ENCODE measurements around the gene ABCB6.

The ABCB6 gene

DNA sequence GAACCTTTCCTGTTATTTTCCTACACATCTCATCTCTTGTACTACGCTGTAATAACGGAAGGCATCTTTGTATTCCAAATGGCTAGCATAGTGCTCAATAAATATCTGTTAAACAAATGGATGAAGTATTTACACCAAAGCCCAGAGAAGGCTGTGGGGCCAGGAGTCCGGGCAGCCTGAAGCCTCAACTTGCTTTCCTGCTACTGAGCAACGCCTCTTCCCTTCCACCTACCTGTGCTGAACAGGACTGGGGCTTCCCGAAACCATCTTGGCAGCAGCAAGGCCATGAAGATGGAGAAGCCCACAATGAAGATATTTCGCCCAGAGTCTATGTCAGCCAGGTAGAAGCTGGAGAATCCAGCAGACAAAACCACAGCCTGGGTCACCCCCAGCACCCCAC lies 55.6 kb downstream of the ABCB6 start:
- TF ChIP-seq, protein P1, sequence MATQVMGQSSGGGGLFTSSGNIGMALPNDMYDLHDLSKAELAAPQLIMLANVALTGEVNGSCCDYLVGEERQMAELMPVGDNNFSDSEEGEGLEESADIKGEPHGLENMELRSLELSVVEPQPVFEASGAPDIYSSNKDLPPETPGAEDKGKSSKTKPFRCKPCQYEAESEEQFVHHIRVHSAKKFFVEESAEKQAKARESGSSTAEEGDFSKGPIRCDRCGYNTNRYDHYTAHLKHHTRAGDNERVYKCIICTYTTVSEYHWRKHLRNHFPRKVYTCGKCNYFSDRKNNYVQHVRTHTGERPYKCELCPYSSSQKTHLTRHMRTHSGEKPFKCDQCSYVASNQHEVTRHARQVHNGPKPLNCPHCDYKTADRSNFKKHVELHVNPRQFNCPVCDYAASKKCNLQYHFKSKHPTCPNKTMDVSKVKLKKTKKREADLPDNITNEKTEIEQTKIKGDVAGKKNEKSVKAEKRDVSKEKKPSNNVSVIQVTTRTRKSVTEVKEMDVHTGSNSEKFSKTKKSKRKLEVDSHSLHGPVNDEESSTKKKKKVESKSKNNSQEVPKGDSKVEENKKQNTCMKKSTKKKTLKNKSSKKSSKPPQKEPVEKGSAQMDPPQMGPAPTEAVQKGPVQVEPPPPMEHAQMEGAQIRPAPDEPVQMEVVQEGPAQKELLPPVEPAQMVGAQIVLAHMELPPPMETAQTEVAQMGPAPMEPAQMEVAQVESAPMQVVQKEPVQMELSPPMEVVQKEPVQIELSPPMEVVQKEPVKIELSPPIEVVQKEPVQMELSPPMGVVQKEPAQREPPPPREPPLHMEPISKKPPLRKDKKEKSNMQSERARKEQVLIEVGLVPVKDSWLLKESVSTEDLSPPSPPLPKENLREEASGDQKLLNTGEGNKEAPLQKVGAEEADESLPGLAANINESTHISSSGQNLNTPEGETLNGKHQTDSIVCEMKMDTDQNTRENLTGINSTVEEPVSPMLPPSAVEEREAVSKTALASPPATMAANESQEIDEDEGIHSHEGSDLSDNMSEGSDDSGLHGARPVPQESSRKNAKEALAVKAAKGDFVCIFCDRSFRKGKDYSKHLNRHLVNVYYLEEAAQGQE (IDR thresholded peaks at IDR 0.05; ENCODE audit: insufficient read depth in 1 of 2, low read depth in 2 of 2, low read length in 2 of 2), result no peak
- no peak for TF ChIP-seq POLR2AphosphoS5 (IDR thresholded peaks at IDR 0.05; ENCODE audit: low read depth, low read length)
- no peak for TF ChIP-seq FOXP2 (optimal IDR thresholded peaks at IDR 0.05; ENCODE audit: borderline replicate concordance, extremely low read depth, extremely low read length, insufficient read depth)
- no peak for TF ChIP-seq SIN3A (IDR thresholded peaks at IDR 0.05; ENCODE audit: borderline replicate concordance, insufficient read depth, low read length)
- TF ChIP-seq TAF1 (IDR thresholded peaks at IDR 0.05; ENCODE audit: borderline replicate concordance, insufficient read depth, low read length), result no peak

- TF ChIP-seq SIN3A (IDR thresholded peaks at IDR 0.05; ENCODE audit: borderline replicate concordance, insufficient read depth, low read length), result no peak
- TF ChIP-seq POLR2AphosphoS5 (IDR thresholded peaks at IDR 0.05; ENCODE audit: low read depth, low read length), result no peak
- TF ChIP-seq TAF1 (IDR thresholded peaks at IDR 0.05; ENCODE audit: borderline replicate concordance, insufficient read depth, low read length), result no peak
- TF ChIP-seq FOXP2 (optimal IDR thresholded peaks at IDR 0.05; ENCODE audit: borderline replicate concordance, extremely low read depth, extremely low read length, insufficient read depth), result no peak
- TF ChIP-seq, protein P1 (IDR thresholded peaks at IDR 0.05; ENCODE audit: insufficient read depth in 1 of 2, low read depth in 2 of 2, low read length in 2 of 2), result no peak
Measured at GRCh38 chr2:219161097-219161496, 57.7 kb downstream of the ABCB6 start.

- TF ChIP-seq FOXP2 (optimal IDR thresholded peaks at IDR 0.05; ENCODE audit: borderline replicate concordance, extremely low read depth, extremely low read length, insufficient read depth), result no peak
- no peak for TF ChIP-seq TAF1 (IDR thresholded peaks at IDR 0.05; ENCODE audit: borderline replicate concordance, insufficient read depth, low read length)
- peak; percentile 81 for TF ChIP-seq POLR2AphosphoS5 (IDR thresholded peaks at IDR 0.05; ENCODE audit: low read depth, low read length)
- TF ChIP-seq, protein P1 (IDR thresholded peaks at IDR 0.05; ENCODE audit: insufficient read depth in 1 of 2, low read depth in 2 of 2, low read length in 2 of 2), result 0 out of 4 replicates have a peak, but pooled peaks of 1 of the 2 experiments have one; percentile 12
- TF ChIP-seq SIN3A (IDR thresholded peaks at IDR 0.05; ENCODE audit: borderline replicate concordance, insufficient read depth, low read length), result peak; percentile 67; the same call in 1 of the 2 replicates
Measured at GRCh38 chr2:219160186-219161017, 58.4 kb downstream of the ABCB6 start, which contains the start of gene NHEJ1. Gene NHEJ1 (minus strand): TSS chr2:219160815. CDS start chr2:219158362, 2,453 bp downstream.

Measured in PFSK-1 (cell line).